GM12875 (cell line): ENCODE measurements around the gene HNRNPLL.

Experiments
- H3K4me3 ChIP-seq: one replicate; pipeline ENCODE4 v1.5.1; 2011; ENCODE audit warnings: low read depth, low read length, control low read depth
- CTCF ChIP-seq: IDR thresholded peaks from 2 replicates; pipeline ENCODE4 v1.5.1; 2011; ENCODE audit warnings: low read depth, mild to moderate bottlenecking, control low read depth, inconsistent platforms, low read length, moderate library complexity, borderline replicate concordance; ENCODE audit not compliant: insufficient read depth

The HNRNPLL gene

GRCh38 chr2:38627391-38627790, 24.7 kb upstream of the HNRNPLL start:
- no peak overlapping the region for H3K4me3 ChIP-seq
- TF ChIP-seq CTCF = no peak

GRCh38 chr2:38626326-38627035, 23.8 kb upstream of the HNRNPLL start:
- H3K4me3 ChIP-seq = no peak overlapping the region
- TF ChIP-seq CTCF = no peak

- TF ChIP-seq CTCF = no peak
- no peak overlapping the region for H3K4me3 ChIP-seq
Measured at GRCh38 chr2:38622210-38622609, 19.5 kb upstream of the HNRNPLL start.

DNA sequence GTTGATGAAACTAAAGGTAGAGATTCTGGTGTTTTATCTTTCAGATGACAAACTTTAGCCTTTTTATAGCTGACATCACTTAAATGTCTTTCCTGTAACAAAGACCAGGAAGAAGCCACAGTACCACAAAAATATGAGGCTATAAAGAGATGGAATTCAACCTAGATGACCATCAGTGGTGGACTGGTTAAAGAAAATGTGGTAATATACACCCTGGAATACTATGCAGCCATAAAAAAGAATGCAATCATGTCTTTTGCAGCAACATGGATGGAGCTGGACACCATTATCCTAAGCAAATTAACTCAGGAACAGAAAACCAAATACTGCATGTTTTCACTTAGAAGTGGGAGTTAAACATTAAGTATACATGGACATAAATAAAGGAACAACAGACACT, 18.3 kb upstream of the HNRNPLL start:
- H3K4me3 ChIP-seq = no peak overlapping the region
- no peak for TF ChIP-seq CTCF

GRCh38 chr2:38620282-38620977, 17.7 kb upstream of the HNRNPLL start:
- no peak overlapping the region for H3K4me3 ChIP-seq
- no peak for TF ChIP-seq CTCF

DNA sequence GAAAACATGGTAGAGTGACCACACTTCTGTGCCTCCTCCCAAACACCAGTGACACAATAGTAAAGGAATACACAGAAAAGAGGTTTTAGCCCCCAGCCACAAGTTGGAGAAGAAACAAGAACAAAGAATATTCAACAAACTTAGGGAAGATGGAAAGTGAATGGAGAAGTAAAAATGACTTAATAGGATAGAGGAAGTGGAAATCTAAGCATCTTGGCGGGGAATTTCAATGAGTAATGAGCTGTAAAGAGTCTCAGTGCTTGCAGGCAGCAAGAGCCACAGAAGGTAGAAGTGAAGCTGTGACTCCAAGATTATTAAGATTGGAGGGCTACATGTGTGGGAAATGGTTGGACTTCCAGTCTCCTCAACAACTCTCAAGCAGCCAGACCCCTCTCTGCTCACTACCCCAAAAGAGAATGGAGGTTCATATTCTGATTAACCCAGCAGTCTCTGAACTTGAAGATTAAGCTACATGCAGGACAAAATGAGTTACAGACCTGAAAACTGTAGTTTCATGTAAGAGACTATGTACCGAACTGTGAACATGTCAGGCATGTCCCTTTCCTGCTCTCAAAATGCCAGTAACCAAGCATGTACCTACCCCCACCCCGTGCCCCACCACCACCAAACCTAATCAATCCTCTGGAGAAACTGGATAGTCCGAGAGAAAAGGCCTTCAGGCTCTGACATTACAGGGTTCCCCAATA, 16.9 kb upstream of the HNRNPLL start:
- no peak for TF ChIP-seq CTCF
- no peak overlapping the region for H3K4me3 ChIP-seq
